H1 (cell line): ENCODE data around the gene MAGI2. TPM values are rescaled to one million over a fixed set of nuclear protein-coding genes. Genes with fewer than 3 reads are reported as not detected.

Experiments
- CTCF ChIA-PET: fragments of 300-600 bp; sonication (Branson Sonifier 250); formaldehyde crosslinking; loops from one replicate; lab custom pipeline; 2021; ENCODE audit not compliant: partially characterized antibody; lab: Charles Lee
- POLR2A ChIA-PET: fragments of 300-600 bp; sonication (Branson Sonifier 250); formaldehyde crosslinking; loops from one replicate; lab custom pipeline; 2021; ENCODE audit warnings: inconsistent platforms; ENCODE audit not compliant: partially characterized antibody; lab: Charles Lee
- DNase-seq, 2 experiments: peaks; one replicate each; pipeline versions ENCODE4 v3.0.0 to v3.0.0-alpha.2; 2010 to 2022; ENCODE audit warnings: low spot score in 2 of 2, low read depth in 1 of 2, mixed read lengths in 1 of 2
- FAIRE-seq: peaks from 2 replicates; lab custom pipeline; 2011; peaks lifted over from hg19 to GRCh38; lab: Jason Lieb, UNC
- H2AFZ ChIP-seq: 2 replicates; pipeline ENCODE4 v1.8.1; 2012; ENCODE audit warnings: low read length, inconsistent platforms
- H2AK5ac ChIP-seq: 2 replicates; pipeline ENCODE4 v1.6.1; 2013; ENCODE audit warnings: low read depth, low read length
- H2BK120ac ChIP-seq: replicated peaks from 2 replicates; pipeline ENCODE3; 2013; ENCODE audit warnings: low read depth, low read length, inconsistent platforms
- H2BK12ac ChIP-seq: 2 replicates; pipeline ENCODE4 v1.6.1; 2013; ENCODE audit warnings: low read depth, low read length
- H2BK15ac ChIP-seq: 2 replicates; pipeline ENCODE4 v1.6.1; 2013; ENCODE audit warnings: low read length
- H2BK20ac ChIP-seq: 2 replicates; pipeline ENCODE4 v1.6.1; 2013; ENCODE audit warnings: low read length
- H2BK5ac ChIP-seq: 2 replicates; pipeline ENCODE4 v1.6.1; 2013; ENCODE audit warnings: low read depth, low read length
- H3K14ac ChIP-seq: 2 replicates; pipeline ENCODE4 v1.6.1; 2013; ENCODE audit warnings: inconsistent platforms; ENCODE audit not compliant: insufficient read length
- H3K18ac ChIP-seq: 2 replicates; pipeline ENCODE4 v1.6.1; 2013; ENCODE audit warnings: low read length; ENCODE audit errors: extremely low read depth
- H3K23ac ChIP-seq: 2 replicates; pipeline ENCODE4 v1.6.1; 2013; ENCODE audit warnings: inconsistent platforms; ENCODE audit not compliant: insufficient read length
- H3K23me2 ChIP-seq: 2 replicates; pipeline ENCODE4 v1.6.1; 2013; ENCODE audit warnings: low read depth, low read length
- H3K27ac ChIP-seq: 2 replicates; pipeline ENCODE4 v1.6.1; 2011; ENCODE audit warnings: low read depth, low read length, inconsistent platforms
- H3K27me3 ChIP-seq, 4 experiments: replicated peaks in 1 of 4; 1 replicate in 1 of 4; 2 replicates in 3 of 4; pipeline versions ENCODE4 v1.6.1 to v1.8.1; 2011 to 2013; ENCODE audit warnings: low read length in 3 of 4, mild to moderate bottlenecking in 3 of 4, inconsistent platforms in 2 of 4, mixed read lengths in 2 of 4, moderate library complexity in 1 of 4; ENCODE audit not compliant: control insufficient read depth in 3 of 4, insufficient read depth in 3 of 4; ENCODE audit errors: extremely low read depth in 1 of 4
- H3K36me3 ChIP-seq, 4 experiments: 2 replicates each; pipeline versions ENCODE4 v1.6.1 to v1.8.1; 2011 to 2013; ENCODE audit warnings: mild to moderate bottlenecking in 4 of 4, low read length in 3 of 4, moderate library complexity in 2 of 4, control low read depth in 1 of 4, inconsistent platforms in 1 of 4; ENCODE audit not compliant: insufficient read depth in 4 of 4, control insufficient read depth in 2 of 4
- H3K4ac ChIP-seq: replicated peaks from 2 replicates; pipeline ENCODE3; 2013; ENCODE audit warnings: low read length, low read depth, mixed read lengths, inconsistent platforms; ENCODE audit not compliant: insufficient read length
- H3K4me1 ChIP-seq, 4 experiments: replicated peaks in 1 of 4; 1 replicate in 1 of 4; 2 replicates in 3 of 4; pipeline versions ENCODE4 v1.6.1 to v1.8.1; 2011 to 2013; ENCODE audit warnings: low read length in 3 of 4, inconsistent platforms in 2 of 4, mixed read lengths in 1 of 4; ENCODE audit not compliant: insufficient read depth in 4 of 4, control insufficient read depth in 3 of 4
- H3K4me2 ChIP-seq, 2 experiments: 2 replicates each; pipeline versions ENCODE4 v1.6.1 to v1.8.1; 2011 to 2013; ENCODE audit warnings: low read depth in 2 of 2, low read length in 2 of 2, control low read depth in 1 of 2, inconsistent platforms in 1 of 2, mild to moderate bottlenecking in 1 of 2; ENCODE audit not compliant: insufficient read depth in 1 of 2
- H3K4me3 ChIP-seq, 4 experiments: fragments of 200-600, 300-600 bp in 1 of 4; sonication (generic), shearing (Covaris generic), sonication (Bioruptor Twin) in 1 of 4; 2 replicates each; pipeline versions ENCODE4 v1.5.1 to v1.8.1; 2011 to 2016; ENCODE audit warnings: low read length in 4 of 4, low read depth in 3 of 4, control low read depth in 2 of 4, inconsistent platforms in 2 of 4, mild to moderate bottlenecking in 2 of 4, mixed read lengths in 1 of 4, moderate library complexity in 1 of 4; ENCODE audit not compliant: insufficient read depth in 2 of 4; ENCODE audit errors: extremely low read depth in 1 of 4
- H3K56ac ChIP-seq: replicated peaks from 2 replicates; pipeline ENCODE3; 2013; ENCODE audit warnings: low read depth, mild to moderate bottlenecking, mixed read lengths, low read length, inconsistent platforms; ENCODE audit not compliant: insufficient read length
- H3K79me1 ChIP-seq: 2 replicates; pipeline ENCODE4 v1.6.1; 2013; ENCODE audit warnings: low read depth, low read length, control low read depth
- H3K79me2 ChIP-seq, 2 experiments: 2 replicates each; pipeline versions ENCODE4 v1.6.1 to v1.8.1; 2012 to 2013; ENCODE audit warnings: low read length in 2 of 2, mild to moderate bottlenecking in 2 of 2, inconsistent platforms in 1 of 2; ENCODE audit not compliant: insufficient read depth in 2 of 2, control insufficient read depth in 1 of 2
- H3K9ac ChIP-seq, 4 experiments: replicated peaks in 1 of 4; 1 replicate in 1 of 4; 2 replicates in 3 of 4; pipeline versions ENCODE4 v1.6.1 to v1.8.1; 2011 to 2013; ENCODE audit warnings: low read depth in 3 of 4, low read length in 3 of 4, control low read depth in 2 of 4, mild to moderate bottlenecking in 2 of 4, moderate library complexity in 2 of 4, inconsistent platforms in 1 of 4; ENCODE audit errors: extremely low read depth in 1 of 4
- H3K9me3 ChIP-seq, 2 experiments: 2 replicates each; pipeline versions ENCODE4 v1.6.1 to v1.8.1; 2012 to 2013; ENCODE audit warnings: mild to moderate bottlenecking in 2 of 2, moderate library complexity in 2 of 2, control low read depth in 1 of 2, inconsistent platforms in 1 of 2, low read depth in 1 of 2, low read length in 1 of 2, mixed read lengths in 1 of 2; ENCODE audit not compliant: insufficient read depth in 2 of 2
- H4K20me1 ChIP-seq, 2 experiments: replicated peaks in 1 of 2; 2 replicates each; pipeline versions ENCODE3 to v1.8.1; 2011 to 2013; ENCODE audit warnings: inconsistent platforms in 2 of 2, low read length in 2 of 2, mild to moderate bottlenecking in 1 of 2; ENCODE audit not compliant: insufficient read depth in 2 of 2, control insufficient read depth in 1 of 2
- H4K5ac ChIP-seq: 2 replicates; pipeline ENCODE4 v1.6.1; 2013; ENCODE audit warnings: low read length, low read depth, mixed read lengths, inconsistent platforms; ENCODE audit not compliant: insufficient read length
- H4K8ac ChIP-seq: 2 replicates; pipeline ENCODE4 v1.8.0; 2013; ENCODE audit warnings: mild to moderate bottlenecking, moderate library complexity, low read length, inconsistent platforms; ENCODE audit not compliant: insufficient read depth; ENCODE audit errors: extremely low read depth
- H4K91ac ChIP-seq: replicated peaks from 2 replicates; pipeline ENCODE3; 2013; ENCODE audit warnings: low read length, mixed read lengths, inconsistent platforms; ENCODE audit not compliant: insufficient read length
- EP300 ChIP-seq, 2 experiments: IDR thresholded peaks; 1 replicate in 1 of 2; 2 replicates in 1 of 2; pipeline ENCODE4 v1.6.1; 2011 to 2012; ENCODE audit warnings: low read depth in 2 of 2, low read length in 2 of 2, mild to moderate bottlenecking in 2 of 2, borderline replicate concordance in 1 of 2, inconsistent platforms in 1 of 2, moderate library complexity in 1 of 2
- EZH2 ChIP-seq: fragments of 200-600 bp; sonication (generic); IDR thresholded peaks from 2 replicates; pipeline ENCODE4 v1.7.1; 2012; ENCODE audit warnings: low read depth, mild to moderate bottlenecking, moderate library complexity, low read length, inconsistent platforms; ENCODE audit not compliant: severe bottlenecking
- GTF2F1 ChIP-seq: IDR thresholded peaks from 2 replicates; pipeline ENCODE4 v1.6.1; 2012; ENCODE audit warnings: low read depth, low read length, improper control_type of control experiment, borderline replicate concordance
- HDAC2 ChIP-seq, 2 experiments: fragments of 300-600 bp in 1 of 2; sonication (generic) in 1 of 2; IDR thresholded peaks; 2 replicates each; pipeline ENCODE4 v1.6.1; 2011 to 2012; ENCODE audit warnings: low read depth in 2 of 2, low read length in 2 of 2, mild to moderate bottlenecking in 2 of 2, moderate library complexity in 2 of 2, borderline replicate concordance in 1 of 2, inconsistent platforms in 1 of 2
- RNF2 ChIP-seq: fragments of 200-900, 300-1000 bp; sonication (generic); IDR thresholded peaks from 2 replicates; pipeline ENCODE4 v1.7.1; 2016; ENCODE audit warnings: borderline replicate concordance, low read depth, mild to moderate bottlenecking, antibody characterized with exemption, low read length; ENCODE audit not compliant: poor library complexity, severe bottlenecking; ENCODE audit errors: missing control alignments
- SAP30 ChIP-seq: fragments of 300-600 bp; sonication (generic); IDR thresholded peaks from 2 replicates; pipeline ENCODE4 v1.7.1; 2012; ENCODE audit warnings: low read length, moderate library complexity, mild to moderate bottlenecking, inconsistent platforms; ENCODE audit not compliant: insufficient read depth, insufficient replicate concordance
- SIN3A ChIP-seq, 2 experiments: IDR thresholded peaks in 1 of 2; conservative IDR thresholded peaks in 1 of 2; 2 replicates each; pipeline ENCODE4 v1.6.1; 2011 to 2012; ENCODE audit warnings: low read length in 2 of 2, improper control_type of control experiment in 1 of 2, low read depth in 1 of 2, mild to moderate bottlenecking in 1 of 2
- SIX5 ChIP-seq: IDR thresholded peaks from 2 replicates; pipeline ENCODE4 v1.6.1; 2011; ENCODE audit warnings: mild to moderate bottlenecking, low read depth, low read length
- SP4 ChIP-seq: IDR thresholded peaks from 2 replicates; pipeline ENCODE4 v1.6.1; 2012; ENCODE audit warnings: low read length, inconsistent platforms
- SUZ12 ChIP-seq: fragments of 200-600 bp; sonication (generic); IDR thresholded peaks from 2 replicates; pipeline ENCODE4 v1.6.1; 2012; ENCODE audit warnings: mild to moderate bottlenecking, inconsistent platforms, low read length, moderate library complexity, mixed read lengths
- ZNF274 ChIP-seq: IDR thresholded peaks from 2 replicates; pipeline ENCODE4 v1.7.0; 2012; ENCODE audit warnings: low read length, borderline replicate concordance; ENCODE audit errors: extremely low read depth
- polyA plus RNA-seq, 7 experiments: library from polyadenylated mRNA; depleted of rRNA in 3 of 7; stranded (reverse) in 5 of 7; unstranded in 2 of 7; fragments of >200 nt in 5 of 7; fragments of 200-250 nt in 2 of 7; gene quantifications; 1 replicate in 5 of 7; 2 replicates in 1 of 7; 4 replicates in 1 of 7; pipeline versions ENCODE4 v1.2.1 to v1.2.3, GENCODE V29; 2011 to 2013; ENCODE audit warnings: missing spikeins in 2 of 7, mixed read lengths in 2 of 7
- total RNA-seq: library from RNA; stranded (reverse); fragmentation: NEBNext Ultra II Directional; extraction: Animal tissue kit (Norgen Biotek cat#: 25700); gene quantifications from 2 replicates; pipeline ENCODE4 v1.2.1, GENCODE V29; 2021
- TF ChIP-seq, protein P1 (sequence below): IDR thresholded peaks from 2 replicates; pipeline ENCODE4 v1.6.1; 2012; ENCODE audit warnings: inconsistent platforms

Gene MAGI2
- total and polyA plus RNA-seq, 2 of the 8 experiments (the other 6 are each of a cell fraction or from before 2014, with no cell fraction given): 6.0 to 27.3 TPM

DNA sequence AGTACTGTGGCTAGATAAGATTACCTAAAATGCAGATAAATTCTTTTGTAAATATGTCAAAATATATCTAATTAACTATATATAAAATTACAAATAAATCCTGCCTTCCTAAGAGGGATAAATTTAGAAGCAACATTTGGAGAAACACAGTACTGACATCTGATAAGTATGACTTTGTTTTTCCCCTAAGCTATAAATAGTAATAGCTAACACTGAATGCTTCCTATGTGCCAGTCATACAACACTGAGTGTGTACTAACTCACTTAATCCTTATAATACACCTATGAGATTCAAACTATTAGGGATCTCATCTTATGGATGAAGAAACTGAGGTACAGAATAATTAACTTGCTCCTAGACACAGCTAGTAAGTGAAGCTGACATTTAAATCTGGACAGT lies 733.4 kb downstream of the MAGI2 start:
- H3K4me1 ChIP-seq: peaks cover 0 to 6% (median 3%) of the 10 kb centered on the region in 4 experiments; a peak in 2 of 7 replicates
- H3K4me2 ChIP-seq: no peak overlapping the region
- no peak overlapping the region for H3K4ac ChIP-seq
- H3K4me3 ChIP-seq: no peak overlapping the region
- no peaks in the 10 kb centered on the region for H3K79me1 ChIP-seq
- H3K27me3 ChIP-seq: peaks cover 0 to 1% (median 0%) of the 10 kb centered on the region in 4 experiments; a peak in 1 of 7 replicates
- H4K8ac ChIP-seq: no peak overlapping the region
- H4K20me1 ChIP-seq: no peaks in the 10 kb centered on the region
- no peak overlapping the region for H4K5ac ChIP-seq
- H3K14ac ChIP-seq: no peak overlapping the region
- H2AK5ac ChIP-seq: no peak overlapping the region
- ChIA-PET POLR2A (no interaction called here), CTCF (interaction anchor here (0.9 kb wide), 1 partner anchor 78 kb away, joined by 4 read pairs; no protein-coding TSS in a partner anchor)
- peaks cover 2 to 5% of the 10 kb centered on the region in 2 experiments; a peak in 2 of 4 replicates for H3K9me3 ChIP-seq
- H3K23ac ChIP-seq: no peak overlapping the region
- no peak overlapping the region for H2AFZ ChIP-seq
- peaks cover 0 to 18% of the 10 kb centered on the region in 2 experiments; a peak in 2 of 4 replicates for H3K79me2 ChIP-seq
- H3K36me3 ChIP-seq: no peaks in the 10 kb centered on the region; a peak in 1 of 8 replicates
- H3K56ac ChIP-seq: no peak overlapping the region
- H2BK120ac ChIP-seq: no peak overlapping the region
- H3K23me2 ChIP-seq: no peaks in the 10 kb centered on the region
- no peak overlapping the region for H4K91ac ChIP-seq
- no peak overlapping the region for H3K9ac ChIP-seq
- FAIRE-seq: no peak
- no peak overlapping the region for H2BK15ac ChIP-seq
- no peak overlapping the region for H2BK12ac ChIP-seq
- H3K27ac ChIP-seq: no peak overlapping the region
- H3K18ac ChIP-seq: no peak overlapping the region
- no peak for DNase-seq
- H2BK20ac ChIP-seq: no peak overlapping the region
- H2BK5ac ChIP-seq: no peak overlapping the region
- no peak for TF ChIP-seq SIX5
- no peak for TF ChIP-seq SP4
- TF ChIP-seq EZH2: no peak
- TF ChIP-seq HDAC2 (IDR thresholded peaks at IDR 0.05; ENCODE audit: borderline replicate concordance in 1 of 2, low read depth in 2 of 2, low read length in 2 of 2): no peak
- no peak for TF ChIP-seq SIN3A (conservative IDR thresholded peaks at IDR 0.05 in 1 of 2, IDR thresholded peaks at IDR 0.05 in 1 of 2; ENCODE audit: low read depth in 1 of 2, low read length in 2 of 2)
- TF ChIP-seq SAP30: no peak
- TF ChIP-seq EP300 (IDR thresholded peaks at IDR 0.05; ENCODE audit: borderline replicate concordance in 1 of 2, low read depth in 2 of 2, low read length in 2 of 2): no peak
- TF ChIP-seq RNF2: no peak
- TF ChIP-seq SUZ12: no peak
- no peak for TF ChIP-seq GTF2F1
- TF ChIP-seq, protein P1, sequence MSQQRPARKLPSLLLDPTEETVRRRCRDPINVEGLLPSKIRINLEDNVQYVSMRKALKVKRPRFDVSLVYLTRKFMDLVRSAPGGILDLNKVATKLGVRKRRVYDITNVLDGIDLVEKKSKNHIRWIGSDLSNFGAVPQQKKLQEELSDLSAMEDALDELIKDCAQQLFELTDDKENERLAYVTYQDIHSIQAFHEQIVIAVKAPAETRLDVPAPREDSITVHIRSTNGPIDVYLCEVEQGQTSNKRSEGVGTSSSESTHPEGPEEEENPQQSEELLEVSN: no peak
- no peak for TF ChIP-seq ZNF274
